ENCODE data around the gene SLC25A21. TPM values are rescaled to one million over a fixed set of nuclear protein-coding genes. Genes with fewer than 3 reads are reported as not detected.

Gene SLC25A21
- total RNA-seq (under 1 TPM; 0.13 to 0.37 (median 0.21) TPM), polyA plus RNA-seq (under 1 TPM in 2 of 3 donors, not detected in 1; 0.07 to 0.21 TPM)
- long read RNA-seq, donor 1 = 0 reads
- long read RNA-seq, donor 2 = 0 reads

GRCh38 chr14:37172024-37172869, at the start of gene SLC25A21:
Gene SLC25A21, minus strand, starts transcription at chr14:37172606.
- Histone ChIP-seq H3K27me3 (ENCODE audit: insufficient read depth in 3 of 3, low read length in 2 of 3) (no peaks in the 10 kb centered on the region), H3K9me3 (no peaks in the 10 kb centered on the region), H3K27ac (peak within 1 kb of the TSS; percentile 93), H3K4me3 (peak within 1 kb of the TSS; percentile 97), H3K36me3 (ENCODE audit: insufficient read depth in 1 of 2, low read depth in 1 of 2) (no peaks in the 10 kb centered on the region), H3K4me1 (peaks cover 27% of the 10 kb centered on the region)
- TF ChIP-seq CTCF (IDR thresholded peaks at IDR 0.05) = no peak
- ATAC-seq = peak; percentile 91 to 97 (median 97)
- 0 to 1% (median 1%) methylated on average over 65 to 66 of the region's 66 CpGs for WGBS, 3 donors
- intact Hi-C loops (cut with DNase I) = no loop called here
- DNase-seq = peak; percentile 69 to 84

GRCh38 chr14:37221073-37221472, 48.7 kb upstream of the SLC25A21 start:
- H3K36me3 ChIP-seq (ENCODE audit: insufficient read depth in 1 of 2, low read depth in 1 of 2) = no peaks in the 10 kb centered on the region
- no peak overlapping the region for H3K4me3 ChIP-seq
- no peak for DNase-seq
- H3K27ac ChIP-seq = no peak overlapping the region
- no peaks in the 10 kb centered on the region for H3K4me1 ChIP-seq
- no peaks in the 10 kb centered on the region for H3K27me3 ChIP-seq (ENCODE audit: insufficient read depth in 3 of 3, low read length in 2 of 3)
- no peak for ATAC-seq
- intact Hi-C loops (cut with DNase I) = no loop called here
- H3K9me3 ChIP-seq = peaks cover 4% of the 10 kb centered on the region
- 89 to 93% (median 93%) methylated on average over 3 of the region's 3 CpGs for WGBS, 3 donors
- TF ChIP-seq CTCF (IDR thresholded peaks at IDR 0.05) = no peak

- TF ChIP-seq CTCF (IDR thresholded peaks at IDR 0.05) = no peak
- Histone ChIP-seq H3K4me3 (no peak overlapping the region), H3K36me3 (ENCODE audit: insufficient read depth in 1 of 2, low read depth in 1 of 2) (no peaks in the 10 kb centered on the region), H3K27ac (no peak overlapping the region), H3K4me1 (no peaks in the 10 kb centered on the region), H3K27me3 (ENCODE audit: insufficient read depth in 3 of 3, low read length in 2 of 3) (no peaks in the 10 kb centered on the region), H3K9me3 (no peaks in the 10 kb centered on the region)
- ATAC-seq = no peak
- 93 to 96% (median 96%) methylated on average over 3 of the region's 3 CpGs for WGBS, 3 donors
- no peak for DNase-seq
- intact Hi-C loops (cut with DNase I) = no loop called here
These were observed 42.9 kb upstream of the SLC25A21 start for GRCh38 chr14:37215345-37215744.

- H3K9me3 ChIP-seq = no peaks in the 10 kb centered on the region
- no peak overlapping the region for H3K27ac ChIP-seq
- intact Hi-C loops (cut with DNase I) = no loop called here
- H3K36me3 ChIP-seq (ENCODE audit: insufficient read depth in 1 of 2, low read depth in 1 of 2) = no peaks in the 10 kb centered on the region
- no peak for ATAC-seq
- H3K27me3 ChIP-seq (ENCODE audit: insufficient read depth in 3 of 3, low read length in 2 of 3) = no peaks in the 10 kb centered on the region
- H3K4me1 ChIP-seq = no peaks in the 10 kb centered on the region
- no peak for TF ChIP-seq CTCF (IDR thresholded peaks at IDR 0.05)
- H3K4me3 ChIP-seq = no peak overlapping the region
- no peak for DNase-seq
These were observed 40.6 kb upstream of the SLC25A21 start for GRCh38 chr14:37213016-37213415.

Measured in psoas muscle (tissue), 8 donors.